ENCODE results near the gene GSDME.

GSDME gene

GRCh38 chr7:24786941-24787340 lies 29.7 kb upstream of the GSDME start:
- no peak overlapping the region for H2AFZ ChIP-seq (ENCODE audit: low read depth, low read length)
- H3K4me3 ChIP-seq (ENCODE audit: low read length), result no peak overlapping the region
- no peaks in the 10 kb centered on the region for H3K36me3 ChIP-seq (ENCODE audit: insufficient read depth, low read length)
- no peaks in the 10 kb centered on the region for H3K4me1 ChIP-seq (ENCODE audit: insufficient read depth, low read length)
- H3K9me3 ChIP-seq (ENCODE audit: low read length), result peaks cover 4% of the 10 kb centered on the region
- no peaks in the 10 kb centered on the region for H3K27me3 ChIP-seq (ENCODE audit: insufficient read depth, low read length)

DNA sequence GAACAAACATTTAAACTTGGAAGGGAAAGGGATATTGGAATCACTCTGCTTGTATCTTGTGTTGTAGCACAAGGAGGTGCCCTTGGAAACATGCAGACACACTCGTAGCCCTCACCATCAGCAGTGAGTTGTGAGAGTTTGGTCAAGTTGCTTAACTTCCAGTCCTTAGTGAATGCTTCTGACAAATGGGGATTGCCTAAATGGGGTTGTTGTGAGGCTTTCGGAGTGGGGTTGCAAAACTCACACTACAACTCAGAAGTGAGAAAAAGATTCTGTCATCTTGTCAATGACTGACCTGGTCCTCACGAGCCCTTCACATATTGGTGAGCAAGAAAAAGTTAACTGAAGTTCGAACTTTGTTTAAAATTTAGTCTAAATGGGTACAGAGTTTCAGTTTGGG lies 29.0 kb upstream of the GSDME start:
- Histone ChIP-seq H3K4me1 (ENCODE audit: insufficient read depth, low read length) (no peaks in the 10 kb centered on the region), H3K36me3 (ENCODE audit: insufficient read depth, low read length) (no peaks in the 10 kb centered on the region), H3K27me3 (ENCODE audit: insufficient read depth, low read length) (no peaks in the 10 kb centered on the region), H3K4me3 (ENCODE audit: low read length) (no peak overlapping the region), H3K9me3 (ENCODE audit: low read length) (peaks cover 4% of the 10 kb centered on the region), H2AFZ (ENCODE audit: low read depth, low read length) (no peak overlapping the region)

DNA sequence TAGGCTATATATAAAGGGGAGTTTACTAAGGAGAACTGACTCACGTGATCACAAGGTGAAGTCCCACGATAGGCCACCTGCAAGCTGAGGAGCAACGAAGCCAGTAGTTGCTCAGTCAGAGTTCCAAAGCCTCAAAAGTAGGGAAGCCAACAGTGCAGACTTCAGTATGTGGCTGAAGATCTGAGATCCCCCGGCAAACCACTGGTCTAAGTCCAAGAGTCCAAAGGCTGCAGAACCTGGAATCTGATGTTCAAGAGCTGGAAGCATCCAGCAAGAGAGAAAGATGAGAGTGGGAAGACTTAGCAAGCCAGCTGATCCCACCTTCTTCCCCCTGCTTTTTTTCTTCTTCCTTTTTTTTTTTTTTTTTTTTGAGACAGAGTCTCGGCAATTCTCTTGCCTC lies 27.0 kb upstream of the GSDME start:
- Histone ChIP-seq H3K36me3 (ENCODE audit: insufficient read depth, low read length) (no peaks in the 10 kb centered on the region), H2AFZ (ENCODE audit: low read depth, low read length) (no peak overlapping the region), H3K27me3 (ENCODE audit: insufficient read depth, low read length) (no peaks in the 10 kb centered on the region), H3K4me3 (ENCODE audit: low read length) (no peak overlapping the region), H3K4me1 (ENCODE audit: insufficient read depth, low read length) (no peaks in the 10 kb centered on the region), H3K9me3 (ENCODE audit: low read length) (peaks cover 4% of the 10 kb centered on the region)

- Histone ChIP-seq H3K4me3 (ENCODE audit: low read length) (no peak overlapping the region), H3K27me3 (ENCODE audit: insufficient read depth, low read length) (no peaks in the 10 kb centered on the region), H3K9me3 (ENCODE audit: low read length) (peaks cover 4% of the 10 kb centered on the region), H3K36me3 (ENCODE audit: insufficient read depth, low read length) (no peaks in the 10 kb centered on the region), H3K4me1 (ENCODE audit: insufficient read depth, low read length) (no peaks in the 10 kb centered on the region), H2AFZ (ENCODE audit: low read depth, low read length) (no peak overlapping the region)
Measured at GRCh38 chr7:24783698-24784097, 26.4 kb upstream of the GSDME start.

DNA sequence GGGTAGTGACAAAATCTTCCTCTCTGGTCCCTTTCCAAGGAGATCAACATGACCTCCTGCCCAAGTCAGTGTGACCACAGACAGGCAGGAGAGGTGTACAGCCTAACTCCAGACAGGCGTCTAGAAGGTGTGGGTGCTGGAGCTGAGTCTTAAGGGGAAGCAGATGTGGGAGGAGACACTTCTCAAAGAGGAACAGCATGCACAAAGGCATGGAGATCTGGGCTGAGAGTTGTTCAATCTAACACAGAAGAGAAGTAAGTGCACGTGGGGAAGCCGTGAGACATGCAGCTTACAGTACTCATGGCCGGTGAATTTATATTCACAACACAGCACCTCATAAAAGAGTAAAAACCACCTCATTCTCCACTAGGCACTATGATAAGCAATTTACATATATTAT lies 23.8 kb upstream of the GSDME start:
- no peak overlapping the region for H2AFZ ChIP-seq (ENCODE audit: low read depth, low read length)
- peaks cover 4% of the 10 kb centered on the region for H3K9me3 ChIP-seq (ENCODE audit: low read length)
- no peaks in the 10 kb centered on the region for H3K27me3 ChIP-seq (ENCODE audit: insufficient read depth, low read length)
- no peaks in the 10 kb centered on the region for H3K4me1 ChIP-seq (ENCODE audit: insufficient read depth, low read length)
- no peaks in the 10 kb centered on the region for H3K36me3 ChIP-seq (ENCODE audit: insufficient read depth, low read length)
- no peak overlapping the region for H3K4me3 ChIP-seq (ENCODE audit: low read length)

DNA sequence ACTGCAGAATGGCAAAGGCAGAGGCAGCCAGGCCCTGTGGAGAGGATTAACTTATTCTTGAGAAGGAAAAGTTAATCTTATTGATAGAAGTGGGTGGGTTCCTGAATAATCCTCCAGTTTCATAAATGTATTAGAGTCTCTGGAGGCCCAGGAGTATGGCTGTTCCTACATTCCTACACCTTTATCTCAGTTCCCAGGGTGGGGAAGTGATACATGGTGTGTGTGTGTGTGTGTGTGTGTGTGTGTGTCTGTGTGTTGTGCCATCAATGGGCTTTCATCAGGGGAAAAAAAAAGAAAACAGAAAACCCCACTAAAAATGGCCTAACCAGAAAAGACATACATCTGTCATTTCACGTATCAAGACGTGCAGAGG lies 22.0 kb upstream of the GSDME start:
- Histone ChIP-seq H3K27me3 (ENCODE audit: insufficient read depth, low read length) (no peaks in the 10 kb centered on the region), H2AFZ (ENCODE audit: low read depth, low read length) (no peak overlapping the region), H3K4me3 (ENCODE audit: low read length) (no peak overlapping the region)

GRCh38 chr7:24778543-24779282 lies 21.4 kb upstream of the GSDME start:
- no peaks in the 10 kb centered on the region for H3K36me3 ChIP-seq (ENCODE audit: insufficient read depth, low read length)
- no peaks in the 10 kb centered on the region for H3K4me1 ChIP-seq (ENCODE audit: insufficient read depth, low read length)
- no peak overlapping the region for H2AFZ ChIP-seq (ENCODE audit: low read depth, low read length)
- H3K4me3 ChIP-seq (ENCODE audit: low read length), result no peak overlapping the region
- H3K9me3 ChIP-seq (ENCODE audit: low read length), result peaks cover 4% of the 10 kb centered on the region
- no peaks in the 10 kb centered on the region for H3K27me3 ChIP-seq (ENCODE audit: insufficient read depth, low read length)

More for the DNA sequence above, 22.0 kb upstream of the GSDME start:
- H3K9me3 ChIP-seq (ENCODE audit: low read length), result peaks cover 4% of the 10 kb centered on the region
- H3K36me3 ChIP-seq (ENCODE audit: insufficient read depth, low read length), result no peaks in the 10 kb centered on the region
- H3K4me1 ChIP-seq (ENCODE audit: insufficient read depth, low read length), result no peaks in the 10 kb centered on the region

GRCh38 chr7:24777806-24778205 lies 20.5 kb upstream of the GSDME start:
- H2AFZ ChIP-seq (ENCODE audit: low read depth, low read length), result no peak overlapping the region
- no peaks in the 10 kb centered on the region for H3K36me3 ChIP-seq (ENCODE audit: insufficient read depth, low read length)
- H3K27me3 ChIP-seq (ENCODE audit: insufficient read depth, low read length), result no peaks in the 10 kb centered on the region
- no peak overlapping the region for H3K4me3 ChIP-seq (ENCODE audit: low read length)
- H3K9me3 ChIP-seq (ENCODE audit: low read length), result no peaks in the 10 kb centered on the region
- H3K4me1 ChIP-seq (ENCODE audit: insufficient read depth, low read length), result no peaks in the 10 kb centered on the region

DNA sequence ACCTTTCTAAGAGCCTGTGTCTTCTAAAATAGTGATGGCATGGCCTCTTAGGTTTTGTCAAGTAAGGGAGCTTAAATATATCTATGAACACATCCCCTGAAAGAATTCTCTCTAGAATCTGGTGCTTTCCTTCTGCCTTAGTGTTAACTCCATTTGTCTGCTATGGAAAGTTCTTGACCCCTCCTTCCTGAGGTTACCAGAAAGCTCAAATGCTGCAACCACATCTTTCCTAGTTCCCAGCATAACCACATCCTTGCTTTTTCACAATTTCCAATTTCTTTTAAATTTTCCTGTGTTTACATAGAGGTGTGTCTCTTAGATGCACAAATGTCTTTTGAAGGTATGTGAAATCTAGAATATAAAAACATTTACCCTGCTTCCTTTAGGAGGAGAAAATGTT lies 16.4 kb upstream of the GSDME start:
- H3K4me1 ChIP-seq (ENCODE audit: insufficient read depth, low read length), result no peaks in the 10 kb centered on the region
- H3K36me3 ChIP-seq (ENCODE audit: insufficient read depth, low read length), result no peaks in the 10 kb centered on the region
- H2AFZ ChIP-seq (ENCODE audit: low read depth, low read length), result no peak overlapping the region
- H3K4me3 ChIP-seq (ENCODE audit: low read length), result no peak overlapping the region
- peaks cover 5% of the 10 kb centered on the region for H3K9me3 ChIP-seq (ENCODE audit: low read length)
- no peaks in the 10 kb centered on the region for H3K27me3 ChIP-seq (ENCODE audit: insufficient read depth, low read length)

DNA sequence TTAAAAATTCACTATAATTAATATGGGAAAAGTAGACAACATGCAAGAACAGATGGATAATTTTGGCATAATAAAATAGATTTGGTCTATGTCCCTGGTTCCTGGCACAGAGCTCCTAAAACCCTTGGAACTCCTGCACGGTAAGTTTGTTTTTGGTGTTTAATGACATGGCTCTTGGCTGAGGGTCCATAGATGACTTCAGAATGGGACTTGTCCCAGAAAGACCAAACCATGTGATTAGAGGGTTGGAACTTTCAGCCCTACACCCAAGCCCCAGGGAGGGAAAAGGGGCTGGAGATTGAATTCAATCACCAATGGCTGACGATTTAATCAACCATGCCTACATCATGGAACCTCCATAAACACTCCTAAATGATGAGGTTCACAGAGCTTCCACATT lies 12.6 kb upstream of the GSDME start:
- H2AFZ ChIP-seq (ENCODE audit: low read depth, low read length), result no peak overlapping the region
- H3K36me3 ChIP-seq (ENCODE audit: insufficient read depth, low read length), result no peaks in the 10 kb centered on the region
- H3K27me3 ChIP-seq (ENCODE audit: insufficient read depth, low read length), result no peaks in the 10 kb centered on the region
- H3K4me1 ChIP-seq (ENCODE audit: insufficient read depth, low read length), result no peaks in the 10 kb centered on the region
- peaks cover 5% of the 10 kb centered on the region for H3K9me3 ChIP-seq (ENCODE audit: low read length)
- H3K4me3 ChIP-seq (ENCODE audit: low read length), result no peak overlapping the region

DNA sequence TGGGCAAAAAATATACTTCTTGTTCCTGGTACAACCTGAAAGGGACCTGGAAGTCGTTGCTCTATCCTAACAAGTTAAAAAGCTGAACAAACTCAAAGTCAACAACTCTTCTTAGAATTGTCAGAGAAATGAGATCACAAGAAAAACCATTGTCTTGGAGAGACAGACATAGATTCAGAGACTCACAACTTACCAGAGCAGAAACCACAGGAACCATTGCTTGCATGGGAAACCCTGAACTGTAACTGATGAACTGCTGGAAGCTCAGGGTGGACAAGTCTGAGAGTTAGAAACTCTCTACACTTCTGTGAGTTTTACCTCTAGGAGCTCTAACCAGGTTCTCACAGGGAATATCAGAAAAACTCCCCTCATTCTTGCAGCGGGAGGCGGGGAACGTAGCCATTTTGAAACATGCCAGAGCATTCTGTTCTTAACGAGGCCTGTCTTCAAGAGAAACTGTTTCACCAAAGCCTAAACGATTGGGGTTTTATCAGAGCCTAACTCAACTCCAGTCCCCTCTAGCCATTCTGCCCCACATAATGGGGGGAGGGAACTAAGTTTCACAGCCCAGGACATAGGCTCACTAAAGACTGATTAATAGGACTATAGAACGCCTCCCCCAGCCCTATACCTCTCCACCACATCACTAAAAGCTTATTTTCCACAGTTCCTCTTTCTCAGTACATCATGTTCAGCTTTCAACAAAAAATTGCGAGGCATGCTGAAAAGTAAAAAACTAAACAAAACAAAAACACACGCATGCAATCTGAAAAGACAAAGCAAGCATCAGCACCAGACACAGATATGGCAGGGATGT lies 12.0 kb upstream of the GSDME start:
- Histone ChIP-seq H3K36me3 (ENCODE audit: insufficient read depth, low read length) (no peaks in the 10 kb centered on the region), H3K4me1 (ENCODE audit: insufficient read depth, low read length) (no peaks in the 10 kb centered on the region), H2AFZ (ENCODE audit: low read depth, low read length) (no peak overlapping the region), H3K9me3 (ENCODE audit: low read length) (peaks cover 5% of the 10 kb centered on the region), H3K27me3 (ENCODE audit: insufficient read depth, low read length) (no peaks in the 10 kb centered on the region), H3K4me3 (ENCODE audit: low read length) (no peak overlapping the region)

DNA sequence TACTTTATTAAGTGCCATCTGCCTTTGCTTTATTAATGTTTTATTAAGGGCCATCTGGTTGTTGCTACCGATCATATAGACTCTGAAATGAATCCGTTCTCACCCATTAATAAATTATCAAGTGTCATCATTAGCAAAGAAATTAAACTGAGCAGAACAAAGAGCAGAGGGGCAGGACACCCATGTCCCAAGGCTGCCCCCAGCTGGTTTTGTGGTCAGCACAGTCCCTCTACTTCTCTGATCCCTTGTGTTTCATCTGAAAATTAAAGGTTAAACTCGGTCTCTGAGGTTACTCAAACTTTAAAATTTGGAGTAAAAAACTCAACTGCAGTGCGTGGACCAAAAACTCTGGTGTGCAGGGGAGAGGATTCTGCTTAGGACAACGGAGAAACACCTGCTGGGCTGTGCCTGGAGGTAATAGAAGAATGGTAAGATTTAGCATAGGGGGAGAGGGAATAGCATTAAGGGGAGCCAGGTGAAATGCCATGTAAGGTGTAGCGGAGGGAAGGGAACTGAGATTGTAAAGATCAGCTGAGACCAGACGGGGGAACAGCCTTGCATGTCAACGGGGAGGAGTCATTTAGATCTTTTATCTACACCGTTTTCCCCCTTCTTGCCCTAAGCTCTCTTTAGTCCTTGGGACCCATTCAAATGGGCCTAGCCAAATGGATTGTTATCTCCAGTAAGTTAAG lies 10.8 kb upstream of the GSDME start:
- H3K9me3 ChIP-seq (ENCODE audit: low read length), result peaks cover 5% of the 10 kb centered on the region
- H3K27me3 ChIP-seq (ENCODE audit: insufficient read depth, low read length), result no peaks in the 10 kb centered on the region
- H3K4me3 ChIP-seq (ENCODE audit: low read length), result no peak overlapping the region
- H3K4me1 ChIP-seq (ENCODE audit: insufficient read depth, low read length), result no peaks in the 10 kb centered on the region
- no peaks in the 10 kb centered on the region for H3K36me3 ChIP-seq (ENCODE audit: insufficient read depth, low read length)
- H2AFZ ChIP-seq (ENCODE audit: low read depth, low read length), result no peak overlapping the region

- no peaks in the 10 kb centered on the region for H3K4me1 ChIP-seq (ENCODE audit: insufficient read depth, low read length)
- H3K4me3 ChIP-seq (ENCODE audit: low read length), result no peak overlapping the region
- no peaks in the 10 kb centered on the region for H3K9me3 ChIP-seq (ENCODE audit: low read length)
- no peaks in the 10 kb centered on the region for H3K36me3 ChIP-seq (ENCODE audit: insufficient read depth, low read length)
- no peaks in the 10 kb centered on the region for H3K27me3 ChIP-seq (ENCODE audit: insufficient read depth, low read length)
- no peak overlapping the region for H2AFZ ChIP-seq (ENCODE audit: low read depth, low read length)
Measured at GRCh38 chr7:24764972-24765744, 7.9 kb upstream of the GSDME start.
